ENCODE results near the gene ARFRP1. TPM values are rescaled to one million over a fixed set of nuclear protein-coding genes. Genes with fewer than 3 reads are reported as not detected.

Gene ARFRP1
- total and polyA plus RNA-seq, 2 experiments from 2014 or later, result 16.7 to 24.6 TPM

DNA sequence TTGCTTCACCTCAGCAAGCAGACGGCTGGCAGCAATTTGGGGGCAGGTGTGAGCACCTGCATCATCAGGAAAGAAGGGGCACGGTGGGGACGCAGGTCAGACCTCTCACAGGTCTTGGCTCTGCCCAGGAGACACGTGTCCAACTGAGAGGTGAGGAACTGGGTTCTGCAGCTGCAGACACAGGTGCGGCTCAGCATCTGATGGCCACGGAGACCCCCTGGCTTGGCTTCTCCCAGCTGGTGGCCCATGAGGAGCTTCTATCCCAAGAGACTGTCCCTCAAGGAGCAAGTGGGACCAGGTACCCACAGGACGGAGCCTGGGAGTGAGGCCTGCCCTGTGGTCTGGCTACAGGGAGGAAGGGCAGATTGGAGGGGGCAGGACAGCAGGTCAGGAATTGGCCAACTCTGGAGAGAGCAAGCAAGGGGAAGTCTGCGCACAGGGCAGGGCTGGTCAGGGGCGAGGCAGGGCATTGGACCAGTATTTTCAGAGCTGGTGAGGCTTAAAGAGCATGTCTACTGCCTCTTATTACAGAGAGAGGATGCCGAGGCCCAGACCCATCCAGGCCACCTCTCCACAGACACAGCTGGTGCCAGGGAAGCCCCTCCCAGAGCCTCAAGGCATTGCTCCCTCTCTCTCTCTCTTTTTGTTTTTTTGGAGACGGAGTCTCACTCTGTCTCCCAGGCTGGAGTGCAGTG is 58.7 kb downstream of the ARFRP1 start (continued):
- TF ChIP-seq, protein P1, sequence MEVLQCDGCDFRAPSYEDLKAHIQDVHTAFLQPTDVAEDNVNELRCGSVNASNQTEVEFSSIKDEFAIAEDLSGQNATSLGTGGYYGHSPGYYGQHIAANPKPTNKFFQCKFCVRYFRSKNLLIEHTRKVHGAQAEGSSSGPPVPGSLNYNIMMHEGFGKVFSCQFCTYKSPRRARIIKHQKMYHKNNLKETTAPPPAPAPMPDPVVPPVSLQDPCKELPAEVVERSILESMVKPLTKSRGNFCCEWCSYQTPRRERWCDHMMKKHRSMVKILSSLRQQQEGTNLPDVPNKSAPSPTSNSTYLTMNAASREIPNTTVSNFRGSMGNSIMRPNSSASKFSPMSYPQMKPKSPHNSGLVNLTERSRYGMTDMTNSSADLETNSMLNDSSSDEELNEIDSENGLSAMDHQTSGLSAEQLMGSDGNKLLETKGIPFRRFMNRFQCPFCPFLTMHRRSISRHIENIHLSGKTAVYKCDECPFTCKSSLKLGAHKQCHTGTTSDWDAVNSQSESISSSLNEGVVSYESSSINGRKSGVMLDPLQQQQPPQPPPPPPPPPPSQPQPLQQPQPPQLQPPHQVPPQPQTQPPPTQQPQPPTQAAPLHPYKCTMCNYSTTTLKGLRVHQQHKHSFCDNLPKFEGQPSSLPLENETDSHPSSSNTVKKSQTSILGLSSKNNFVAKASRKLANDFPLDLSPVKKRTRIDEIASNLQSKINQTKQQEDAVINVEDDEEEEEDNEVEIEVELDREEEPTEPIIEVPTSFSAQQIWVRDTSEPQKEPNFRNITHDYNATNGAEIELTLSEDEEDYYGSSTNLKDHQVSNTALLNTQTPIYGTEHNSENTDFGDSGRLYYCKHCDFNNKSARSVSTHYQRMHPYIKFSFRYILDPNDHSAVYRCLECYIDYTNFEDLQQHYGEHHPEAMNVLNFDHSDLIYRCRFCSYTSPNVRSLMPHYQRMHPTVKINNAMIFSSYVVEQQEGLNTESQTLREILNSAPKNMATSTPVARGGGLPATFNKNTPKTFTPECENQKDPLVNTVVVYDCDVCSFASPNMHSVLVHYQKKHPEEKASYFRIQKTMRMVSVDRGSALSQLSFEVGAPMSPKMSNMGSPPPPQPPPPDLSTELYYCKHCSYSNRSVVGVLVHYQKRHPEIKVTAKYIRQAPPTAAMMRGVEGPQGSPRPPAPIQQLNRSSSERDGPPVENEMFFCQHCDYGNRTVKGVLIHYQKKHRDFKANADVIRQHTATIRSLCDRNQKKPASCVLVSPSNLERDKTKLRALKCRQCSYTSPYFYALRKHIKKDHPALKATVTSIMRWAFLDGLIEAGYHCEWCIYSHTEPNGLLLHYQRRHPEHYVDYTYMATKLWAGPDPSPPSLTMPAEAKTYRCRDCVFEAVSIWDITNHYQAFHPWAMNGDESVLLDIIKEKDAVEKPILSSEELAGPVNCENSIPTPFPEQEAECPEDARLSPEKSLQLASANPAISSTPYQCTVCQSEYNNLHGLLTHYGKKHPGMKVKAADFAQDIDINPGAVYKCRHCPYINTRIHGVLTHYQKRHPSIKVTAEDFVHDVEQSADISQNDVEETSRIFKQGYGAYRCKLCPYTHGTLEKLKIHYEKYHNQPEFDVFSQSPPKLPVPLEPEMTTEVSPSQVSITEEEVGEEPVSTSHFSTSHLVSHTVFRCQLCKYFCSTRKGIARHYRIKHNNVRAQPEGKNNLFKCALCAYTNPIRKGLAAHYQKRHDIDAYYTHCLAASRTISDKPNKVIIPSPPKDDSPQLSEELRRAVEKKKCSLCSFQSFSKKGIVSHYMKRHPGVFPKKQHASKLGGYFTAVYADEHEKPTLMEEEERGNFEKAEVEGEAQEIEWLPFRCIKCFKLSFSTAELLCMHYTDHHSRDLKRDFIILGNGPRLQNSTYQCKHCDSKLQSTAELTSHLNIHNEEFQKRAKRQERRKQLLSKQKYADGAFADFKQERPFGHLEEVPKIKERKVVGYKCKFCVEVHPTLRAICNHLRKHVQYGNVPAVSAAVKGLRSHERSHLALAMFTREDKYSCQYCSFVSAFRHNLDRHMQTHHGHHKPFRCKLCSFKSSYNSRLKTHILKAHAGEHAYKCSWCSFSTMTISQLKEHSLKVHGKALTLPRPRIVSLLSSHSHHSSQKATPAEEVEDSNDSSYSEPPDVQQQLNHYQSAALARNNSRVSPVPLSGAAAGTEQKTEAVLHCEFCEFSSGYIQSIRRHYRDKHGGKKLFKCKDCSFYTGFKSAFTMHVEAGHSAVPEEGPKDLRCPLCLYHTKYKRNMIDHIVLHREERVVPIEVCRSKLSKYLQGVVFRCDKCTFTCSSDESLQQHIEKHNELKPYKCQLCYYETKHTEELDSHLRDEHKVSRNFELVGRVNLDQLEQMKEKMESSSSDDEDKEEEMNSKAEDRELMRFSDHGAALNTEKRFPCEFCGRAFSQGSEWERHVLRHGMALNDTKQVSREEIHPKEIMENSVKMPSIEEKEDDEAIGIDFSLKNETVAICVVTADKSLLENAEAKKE (CRISPR knock-in tag; IDR thresholded peaks at IDR 0.05), result no peak
- TF ChIP-seq STAT1 (IDR thresholded peaks at IDR 0.05; ENCODE audit: unreplicated experiment) (no peak), ZNF331 (CRISPR knock-in tag; IDR thresholded peaks at IDR 0.05; ENCODE audit: low read depth) (no peak), EZH2phosphoT487 (IDR thresholded peaks at IDR 0.05; ENCODE audit: unreplicated experiment) (no peak), ZNF114 (CRISPR knock-in tag; IDR thresholded peaks at IDR 0.05) (no peak), JUNB (IDR thresholded peaks at IDR 0.05; ENCODE audit: unreplicated experiment) (no peak), EZH2 (IDR thresholded peaks at IDR 0.05; ENCODE audit: low read depth, unreplicated experiment) (no peak), NANOG (IDR thresholded peaks at IDR 0.05; ENCODE audit: borderline replicate concordance) (no peak)
- TF ChIP-seq, protein P2, sequence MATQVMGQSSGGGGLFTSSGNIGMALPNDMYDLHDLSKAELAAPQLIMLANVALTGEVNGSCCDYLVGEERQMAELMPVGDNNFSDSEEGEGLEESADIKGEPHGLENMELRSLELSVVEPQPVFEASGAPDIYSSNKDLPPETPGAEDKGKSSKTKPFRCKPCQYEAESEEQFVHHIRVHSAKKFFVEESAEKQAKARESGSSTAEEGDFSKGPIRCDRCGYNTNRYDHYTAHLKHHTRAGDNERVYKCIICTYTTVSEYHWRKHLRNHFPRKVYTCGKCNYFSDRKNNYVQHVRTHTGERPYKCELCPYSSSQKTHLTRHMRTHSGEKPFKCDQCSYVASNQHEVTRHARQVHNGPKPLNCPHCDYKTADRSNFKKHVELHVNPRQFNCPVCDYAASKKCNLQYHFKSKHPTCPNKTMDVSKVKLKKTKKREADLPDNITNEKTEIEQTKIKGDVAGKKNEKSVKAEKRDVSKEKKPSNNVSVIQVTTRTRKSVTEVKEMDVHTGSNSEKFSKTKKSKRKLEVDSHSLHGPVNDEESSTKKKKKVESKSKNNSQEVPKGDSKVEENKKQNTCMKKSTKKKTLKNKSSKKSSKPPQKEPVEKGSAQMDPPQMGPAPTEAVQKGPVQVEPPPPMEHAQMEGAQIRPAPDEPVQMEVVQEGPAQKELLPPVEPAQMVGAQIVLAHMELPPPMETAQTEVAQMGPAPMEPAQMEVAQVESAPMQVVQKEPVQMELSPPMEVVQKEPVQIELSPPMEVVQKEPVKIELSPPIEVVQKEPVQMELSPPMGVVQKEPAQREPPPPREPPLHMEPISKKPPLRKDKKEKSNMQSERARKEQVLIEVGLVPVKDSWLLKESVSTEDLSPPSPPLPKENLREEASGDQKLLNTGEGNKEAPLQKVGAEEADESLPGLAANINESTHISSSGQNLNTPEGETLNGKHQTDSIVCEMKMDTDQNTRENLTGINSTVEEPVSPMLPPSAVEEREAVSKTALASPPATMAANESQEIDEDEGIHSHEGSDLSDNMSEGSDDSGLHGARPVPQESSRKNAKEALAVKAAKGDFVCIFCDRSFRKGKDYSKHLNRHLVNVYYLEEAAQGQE (IDR thresholded peaks at IDR 0.05; ENCODE audit: unreplicated experiment), result no peak
- TF ChIP-seq, protein P3, sequence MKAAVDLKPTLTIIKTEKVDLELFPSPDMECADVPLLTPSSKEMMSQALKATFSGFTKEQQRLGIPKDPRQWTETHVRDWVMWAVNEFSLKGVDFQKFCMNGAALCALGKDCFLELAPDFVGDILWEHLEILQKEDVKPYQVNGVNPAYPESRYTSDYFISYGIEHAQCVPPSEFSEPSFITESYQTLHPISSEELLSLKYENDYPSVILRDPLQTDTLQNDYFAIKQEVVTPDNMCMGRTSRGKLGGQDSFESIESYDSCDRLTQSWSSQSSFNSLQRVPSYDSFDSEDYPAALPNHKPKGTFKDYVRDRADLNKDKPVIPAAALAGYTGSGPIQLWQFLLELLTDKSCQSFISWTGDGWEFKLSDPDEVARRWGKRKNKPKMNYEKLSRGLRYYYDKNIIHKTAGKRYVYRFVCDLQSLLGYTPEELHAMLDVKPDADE (IDR thresholded peaks at IDR 0.05), result no peak

Small RNA genes within 50 kb of the gene (small RNA-seq; reads per million reads assigned to genes)
- gene LIME1 (ENCODE audit: low replicate concordance) (not detected), gene TNFRSF6B (ENCODE audit: low replicate concordance) (not detected)

Other genes starting within 250 kb of the ARFRP1 start
- gene KCNQ2, start 235.3 kb downstream of the ARFRP1 start, total RNA-seq (2014; rRNA removed; shearing (Covaris generic)), result 61.7 and 92.4 TPM in 2 replicates
- 67.9 and 68.5 TPM in 2 replicates for gene KCNQ2, start 235.3 kb downstream of the ARFRP1 start, polyA plus RNA-seq (2016; fragmentation: Nextera tagmentation; extraction: Ambion mirVana)
- gene EEF1A2, start 208.9 kb downstream of the ARFRP1 start, total RNA-seq (2014; rRNA removed; shearing (Covaris generic)), result 37.1 TPM in 2 replicates
- gene EEF1A2, start 208.9 kb downstream of the ARFRP1 start, polyA plus RNA-seq (2016; fragmentation: Nextera tagmentation; extraction: Ambion mirVana), result 1.3 and 1.4 TPM in 2 replicates
- gene PPDPF, start 187.2 kb downstream of the ARFRP1 start, total RNA-seq (2014; rRNA removed; shearing (Covaris generic)), result 117 and 141 TPM in 2 replicates
- gene PPDPF, start 187.2 kb downstream of the ARFRP1 start, polyA plus RNA-seq (2016; fragmentation: Nextera tagmentation; extraction: Ambion mirVana), result 83.9 and 92.9 TPM in 2 replicates
- gene PTK6, start 170.6 kb downstream of the ARFRP1 start, total RNA-seq (2014; rRNA removed; shearing (Covaris generic)), result 0.28 TPM in 1 of 2 replicates, not detected in the other
- gene PTK6, start 170.6 kb downstream of the ARFRP1 start, polyA plus RNA-seq (2016; fragmentation: Nextera tagmentation; extraction: Ambion mirVana), result 0.07 TPM in 1 of 2 replicates, not detected in the other
- gene SRMS, start 160.2 kb downstream of the ARFRP1 start, total RNA-seq (2014; rRNA removed; shearing (Covaris generic)), result 0.50 and 0.59 TPM in 2 replicates
- gene SRMS, start 160.2 kb downstream of the ARFRP1 start, polyA plus RNA-seq (2016; fragmentation: Nextera tagmentation; extraction: Ambion mirVana), result 0.23 TPM in 1 of 2 replicates, not detected in the other
- gene FNDC11, start 153.8 kb downstream of the ARFRP1 start, total RNA-seq (2014; rRNA removed; shearing (Covaris generic)), result 5.3 and 6.5 TPM in 2 replicates
- 3.4 and 3.5 TPM in 2 replicates for gene FNDC11, start 153.8 kb downstream of the ARFRP1 start, polyA plus RNA-seq (2016; fragmentation: Nextera tagmentation; extraction: Ambion mirVana)
- 39.6 and 48.9 TPM in 2 replicates for gene HELZ2, start 133.7 kb downstream of the ARFRP1 start, total RNA-seq (2014; rRNA removed; shearing (Covaris generic))
- 4.6 and 5.2 TPM in 2 replicates for gene HELZ2, start 133.7 kb downstream of the ARFRP1 start, polyA plus RNA-seq (2016; fragmentation: Nextera tagmentation; extraction: Ambion mirVana)
- 19.3 and 20.6 TPM in 2 replicates for gene GMEB2, start 80.9 kb downstream of the ARFRP1 start, total RNA-seq (2014; rRNA removed; shearing (Covaris generic))
- gene GMEB2, start 80.9 kb downstream of the ARFRP1 start, polyA plus RNA-seq (2016; fragmentation: Nextera tagmentation; extraction: Ambion mirVana), result 4.4 and 4.9 TPM in 2 replicates
- 42.7 and 61.3 TPM in 2 replicates for gene STMN3, start 54.6 kb downstream of the ARFRP1 start, total RNA-seq (2014; rRNA removed; shearing (Covaris generic))
- gene STMN3, start 54.6 kb downstream of the ARFRP1 start, polyA plus RNA-seq (2016; fragmentation: Nextera tagmentation; extraction: Ambion mirVana), result 28.6 and 29.7 TPM in 2 replicates
- gene RTEL1, start 49.7 kb downstream of the ARFRP1 start, total RNA-seq (2014; rRNA removed; shearing (Covaris generic)), result 26.5 and 34.5 TPM in 2 replicates
- 13.5 and 14.2 TPM in 2 replicates for gene RTEL1, start 49.7 kb downstream of the ARFRP1 start, polyA plus RNA-seq (2016; fragmentation: Nextera tagmentation; extraction: Ambion mirVana)
- 0.28 and 3.8 TPM in 2 replicates for gene TNFRSF6B, start 11.3 kb downstream of the ARFRP1 start, total RNA-seq (2014; rRNA removed; shearing (Covaris generic))
- gene TNFRSF6B, start 11.3 kb downstream of the ARFRP1 start, polyA plus RNA-seq (2016; fragmentation: Nextera tagmentation; extraction: Ambion mirVana), result not detected in 2 replicates
- 25.5 and 39.2 TPM in 2 replicates for gene ZGPAT, start 63 bp upstream of the ARFRP1 start, total RNA-seq (2014; rRNA removed; shearing (Covaris generic))
- 21.5 and 25.0 TPM in 2 replicates for gene ZGPAT, start 63 bp upstream of the ARFRP1 start, polyA plus RNA-seq (2016; fragmentation: Nextera tagmentation; extraction: Ambion mirVana)
- gene LIME1, start 28.7 kb upstream of the ARFRP1 start, total RNA-seq (2014; rRNA removed; shearing (Covaris generic)), result 3.6 and 12.2 TPM in 2 replicates
- gene LIME1, start 28.7 kb upstream of the ARFRP1 start, polyA plus RNA-seq (2016; fragmentation: Nextera tagmentation; extraction: Ambion mirVana), result 4.7 and 7.4 TPM in 2 replicates
- gene SLC2A4RG, start 31.8 kb upstream of the ARFRP1 start, total RNA-seq (2014; rRNA removed; shearing (Covaris generic)), result 33.8 and 42.0 TPM in 2 replicates
- 22.8 and 25.3 TPM in 2 replicates for gene SLC2A4RG, start 31.8 kb upstream of the ARFRP1 start, polyA plus RNA-seq (2016; fragmentation: Nextera tagmentation; extraction: Ambion mirVana)
- 23.0 and 26.9 TPM in 2 replicates for gene ZBTB46, start 123.3 kb upstream of the ARFRP1 start, total RNA-seq (2014; rRNA removed; shearing (Covaris generic))
- gene ZBTB46, start 123.3 kb upstream of the ARFRP1 start, polyA plus RNA-seq (2016; fragmentation: Nextera tagmentation; extraction: Ambion mirVana), result 3.2 TPM in 2 replicates
- not detected in 2 replicates for gene ABHD16B, start 153.5 kb upstream of the ARFRP1 start, total RNA-seq (2014; rRNA removed; shearing (Covaris generic))
- gene ABHD16B, start 153.5 kb upstream of the ARFRP1 start, polyA plus RNA-seq (2016; fragmentation: Nextera tagmentation; extraction: Ambion mirVana), result not detected in 2 replicates
- gene TPD52L2, start 157.3 kb upstream of the ARFRP1 start, total RNA-seq (2014; rRNA removed; shearing (Covaris generic)), result 103 and 104 TPM in 2 replicates
- 39.5 and 40.2 TPM in 2 replicates for gene TPD52L2, start 157.3 kb upstream of the ARFRP1 start, polyA plus RNA-seq (2016; fragmentation: Nextera tagmentation; extraction: Ambion mirVana)
- gene DNAJC5, start 187.2 kb upstream of the ARFRP1 start, total RNA-seq (2014; rRNA removed; shearing (Covaris generic)), result 29.5 and 33.5 TPM in 2 replicates
- gene DNAJC5, start 187.2 kb upstream of the ARFRP1 start, polyA plus RNA-seq (2016; fragmentation: Nextera tagmentation; extraction: Ambion mirVana), result 6.9 and 7.1 TPM in 2 replicates
- 46.5 and 56.8 TPM in 2 replicates for gene UCKL1, start 248.4 kb upstream of the ARFRP1 start, total RNA-seq (2014; rRNA removed; shearing (Covaris generic))
- 82.5 and 89.3 TPM in 2 replicates for gene UCKL1, start 248.4 kb upstream of the ARFRP1 start, polyA plus RNA-seq (2016; fragmentation: Nextera tagmentation; extraction: Ambion mirVana)